ENCODE measurements around the gene ARHGAP10.
A peak's percentile ranks its signal among the peaks of the same experiment; 100 is the strongest.

Gene ARHGAP10

GRCh38 chr4:147731580-147732517 lies at the start of gene ARHGAP10:
TSS of gene ARHGAP10 (plus strand) at chr4:147732088. CDS start at chr4:147732302, 214 bp downstream.
- DNase-seq (ENCODE audit: low read depth), result peak; percentile 52

- no peak for DNase-seq (ENCODE audit: low read depth)
Observed at GRCh38 chr4:147682755-147683154, 49.1 kb upstream of the ARHGAP10 start.

GRCh38 chr4:147683188-147683591 lies 48.7 kb upstream of the ARHGAP10 start:
- no peak for DNase-seq (ENCODE audit: low read depth)

GRCh38 chr4:147683717-147684700 lies 47.9 kb upstream of the ARHGAP10 start, which contains the start of gene PRMT9:
TSS of gene PRMT9 (minus strand) at chr4:147684163. CDS start at chr4:147683987, 176 bp downstream.
- DNase-seq (ENCODE audit: low read depth), result peak; percentile 81

GRCh38 chr4:147689067-147689466 lies 42.8 kb upstream of the ARHGAP10 start:
- no peak for DNase-seq (ENCODE audit: low read depth)

- DNase-seq (ENCODE audit: low read depth), result no peak
Observed at GRCh38 chr4:147691820-147692219, 40.1 kb upstream of the ARHGAP10 start.

- no peak for DNase-seq (ENCODE audit: low read depth)
Observed at GRCh38 chr4:147693218-147693617, 38.7 kb upstream of the ARHGAP10 start.

GRCh38 chr4:147696866-147697265 lies 35.0 kb upstream of the ARHGAP10 start:
- no peak for DNase-seq (ENCODE audit: low read depth)

GRCh38 chr4:147704846-147705245 lies 27.0 kb upstream of the ARHGAP10 start:
- DNase-seq (ENCODE audit: low read depth), result no peak

- peak; percentile 40 for DNase-seq (ENCODE audit: low read depth)
Observed at GRCh38 chr4:147707892-147708672, 23.8 kb upstream of the ARHGAP10 start.

GRCh38 chr4:147709999-147710398 lies 21.9 kb upstream of the ARHGAP10 start:
- no peak for DNase-seq (ENCODE audit: low read depth)

- DNase-seq (ENCODE audit: low read depth), result no peak
Observed at GRCh38 chr4:147714575-147715401, 17.1 kb upstream of the ARHGAP10 start.

GRCh38 chr4:147717878-147718277 lies 14.0 kb upstream of the ARHGAP10 start:
- no peak for DNase-seq (ENCODE audit: low read depth)

- no peak for DNase-seq (ENCODE audit: low read depth)
Observed at GRCh38 chr4:147723326-147723725, 8.6 kb upstream of the ARHGAP10 start.

GRCh38 chr4:147724468-147725201 lies 7.3 kb upstream of the ARHGAP10 start:
- DNase-seq (ENCODE audit: low read depth), result no peak

GRCh38 chr4:147725673-147726072 lies 6.2 kb upstream of the ARHGAP10 start:
- DNase-seq (ENCODE audit: low read depth), result no peak

- no peak for DNase-seq (ENCODE audit: low read depth)
Observed at GRCh38 chr4:147727476-147728028, 4.3 kb upstream of the ARHGAP10 start.

GRCh38 chr4:147730333-147730732 lies 1.6 kb upstream of the ARHGAP10 start:
- no peak for DNase-seq (ENCODE audit: low read depth)

GRCh38 chr4:147732518-147733235 lies 789 bp downstream of the ARHGAP10 start:
- DNase-seq (ENCODE audit: low read depth), result no peak

Data from stimulated activated CD8-positive, alpha-beta memory T cell treated with anti-CD3 and anti-CD28 coated beads, Interleukin-12 subunit alpha, Interleukin-12 subunit beta, amount 100 ng/mL, for 1 hour (primary cell).